Natural killer cell treated with Interleukin-12 subunit alpha and Interleukin-12 subunit beta and Interleukin-15 and Interleukin-18, amount 100 ng/mL, for 72 hours (primary cell): ENCODE results near the gene SPATA6L. TPM values are rescaled to one million over a fixed set of nuclear protein-coding genes. Genes with fewer than 3 reads are reported as not detected.
A peak's percentile ranks its signal among the peaks of the same experiment; 100 is the strongest.

Experiments used
- ATAC-seq, 2 donors: fragments of 150-1000 bp; cut with Tn5 transposase in 1 of 2; sonication (Bioruptor Pico), chemical (Tn5 transposase) in 1 of 2; 2 replicates each; pipeline ENCODE4 v1.10.0; 2021
- DNase-seq: peaks from one replicate; pipeline ENCODE4 v3.0.0; 2022; ENCODE audit warnings: low spot score
- H3K27ac Mint-ChIP-seq, 2 donors: 1 replicate in 1 of 2; 2 replicates in 1 of 2; pipeline ENCODE4 v1.8.0; 2022; ENCODE audit warnings: mixed read lengths in 2 of 2, mild to moderate bottlenecking in 1 of 2, moderate library complexity in 1 of 2
- H3K27me3 Mint-ChIP-seq, 2 donors: 1 replicate in 1 of 2; 2 replicates in 1 of 2; pipeline ENCODE4 v1.8.0; 2022; ENCODE audit warnings: mixed read lengths in 2 of 2
- H3K36me3 Mint-ChIP-seq: one replicate; pipeline ENCODE4 v1.8.0; 2022; ENCODE audit warnings: mixed read lengths
- H3K4me1 Mint-ChIP-seq, 2 donors: 1 replicate in 1 of 2; 2 replicates in 1 of 2; pipeline ENCODE4 v1.8.0; 2022; ENCODE audit warnings: low read depth in 2 of 2, mixed read lengths in 2 of 2, mild to moderate bottlenecking in 1 of 2
- H3K4me3 Mint-ChIP-seq: one replicate; pipeline ENCODE4 v1.8.0; 2022; ENCODE audit warnings: mixed read lengths
- H3K9me3 Mint-ChIP-seq: 2 replicates; pipeline ENCODE4 v1.8.0; 2022; ENCODE audit warnings: mixed read lengths
- total RNA-seq, 2 donors: library from RNA; stranded (reverse); gene quantifications; one replicate each; pipeline ENCODE4 v1.2.3, GENCODE V29; 2022

SPATA6L gene
- total RNA-seq = 1 to 10 TPM in 1 of 2 donors, under 1 TPM in 1; 0.78 to 2.6 TPM

GRCh38 chr9:4666042-4666699 is at the start of gene SPATA6L:
Gene SPATA6L (minus strand): TSS chr9:4666480. CDS start chr9:4666250, 230 bp downstream.
- DNase-seq (peak; percentile 61), ATAC-seq (peak; percentile 44 to 48)
- H3K36me3 Mint-ChIP-seq = no peaks in the 10 kb centered on the region
- peak within 1 kb of the TSS; percentile 71 for H3K4me3 Mint-ChIP-seq
- peaks cover 6 to 7% of the 10 kb centered on the region in 2 donors for H3K27me3 Mint-ChIP-seq
- H3K4me1 Mint-ChIP-seq = peaks cover 39 to 53% of the 10 kb centered on the region in 2 donors
- no peaks in the 10 kb centered on the region for H3K9me3 Mint-ChIP-seq
- peak within 1 kb of the TSS in 1 of 2 donors; percentile 47 for H3K27ac Mint-ChIP-seq

GRCh38 chr9:4714266-4715016 is 48.2 kb upstream of the SPATA6L start:
- Mint-ChIP-seq H3K27ac (no peak overlapping the region), H3K36me3 (peaks cover 30% of the 10 kb centered on the region), H3K4me3 (no peak overlapping the region), H3K27me3 (no peaks in the 10 kb centered on the region), H3K9me3 (no peaks in the 10 kb centered on the region), H3K4me1 (peaks cover 0 to 5% of the 10 kb centered on the region in 2 donors)
- ATAC-seq (no peak), DNase-seq (no peak)

GRCh38 chr9:4713849-4714248 is 47.6 kb upstream of the SPATA6L start:
- Mint-ChIP-seq H3K9me3 (no peaks in the 10 kb centered on the region), H3K4me3 (no peak overlapping the region), H3K4me1 (peaks cover 0 to 5% of the 10 kb centered on the region in 2 donors), H3K27ac (no peak overlapping the region), H3K36me3 (peaks cover 26% of the 10 kb centered on the region), H3K27me3 (no peaks in the 10 kb centered on the region)
- no peak for DNase-seq
- ATAC-seq = peak in 1 of 2 donors; percentile 66

GRCh38 chr9:4709380-4709779 is 43.1 kb upstream of the SPATA6L start:
- Mint-ChIP-seq H3K27ac (peak overlapping the region; percentile 50 to 62), H3K9me3 (no peaks in the 10 kb centered on the region), H3K27me3 (no peaks in the 10 kb centered on the region), H3K4me3 (no peak overlapping the region), H3K4me1 (peaks cover 7 to 13% of the 10 kb centered on the region in 2 donors), H3K36me3 (peaks cover 22% of the 10 kb centered on the region)
- ATAC-seq (no peak), DNase-seq (no peak)

- Mint-ChIP-seq H3K27ac (peak overlapping the region; percentile 61 to 82), H3K27me3 (no peaks in the 10 kb centered on the region), H3K4me1 (peaks cover 7 to 11% of the 10 kb centered on the region in 2 donors), H3K4me3 (no peak overlapping the region), H3K9me3 (no peaks in the 10 kb centered on the region), H3K36me3 (peaks cover 20% of the 10 kb centered on the region)
- DNase-seq (no peak), ATAC-seq (no peak)
Measured at GRCh38 chr9:4706971-4707622, 40.8 kb upstream of the SPATA6L start.

GRCh38 chr9:4706021-4706420 is 39.7 kb upstream of the SPATA6L start:
- ATAC-seq = no peak
- Mint-ChIP-seq H3K27me3 (no peaks in the 10 kb centered on the region), H3K9me3 (no peaks in the 10 kb centered on the region), H3K27ac (peak overlapping the region; percentile 61 to 82), H3K4me3 (no peak overlapping the region), H3K4me1 (peaks cover 7 to 11% of the 10 kb centered on the region in 2 donors), H3K36me3 (peaks cover 17% of the 10 kb centered on the region)
- DNase-seq = no peak

- no peak overlapping the region for H3K4me3 Mint-ChIP-seq
- peaks cover 17% of the 10 kb centered on the region for H3K36me3 Mint-ChIP-seq
- no peak for ATAC-seq
- H3K27ac Mint-ChIP-seq = peak overlapping the region in 1 of 2 donors; percentile 25
- DNase-seq = no peak
- no peaks in the 10 kb centered on the region for H3K9me3 Mint-ChIP-seq
- H3K27me3 Mint-ChIP-seq = no peaks in the 10 kb centered on the region
- H3K4me1 Mint-ChIP-seq = peaks cover 7 to 11% of the 10 kb centered on the region in 2 donors
Measured at GRCh38 chr9:4704129-4704528, 37.8 kb upstream of the SPATA6L start.

GRCh38 chr9:4701526-4701925 is 35.2 kb upstream of the SPATA6L start:
- no peak overlapping the region for H3K4me3 Mint-ChIP-seq
- DNase-seq (no peak), ATAC-seq (no peak)
- no peak overlapping the region for H3K27ac Mint-ChIP-seq
- peaks cover 6 to 7% of the 10 kb centered on the region in 2 donors for H3K4me1 Mint-ChIP-seq
- H3K36me3 Mint-ChIP-seq = peaks cover 21% of the 10 kb centered on the region
- no peaks in the 10 kb centered on the region for H3K27me3 Mint-ChIP-seq
- H3K9me3 Mint-ChIP-seq = no peaks in the 10 kb centered on the region

- Mint-ChIP-seq H3K27ac (no peak overlapping the region), H3K4me1 (peaks cover 4 to 8% of the 10 kb centered on the region in 2 donors), H3K27me3 (no peaks in the 10 kb centered on the region), H3K36me3 (peaks cover 18% of the 10 kb centered on the region), H3K9me3 (no peaks in the 10 kb centered on the region), H3K4me3 (no peak overlapping the region)
- ATAC-seq (no peak), DNase-seq (no peak)
Measured at GRCh38 chr9:4700932-4701331, 34.7 kb upstream of the SPATA6L start.

GRCh38 chr9:4700091-4700490 is 33.8 kb upstream of the SPATA6L start:
- H3K36me3 Mint-ChIP-seq = peaks cover 15% of the 10 kb centered on the region

GRCh38 chr9:4691795-4692194 is 25.5 kb upstream of the SPATA6L start:
- peaks cover 2% of the 10 kb centered on the region for H3K36me3 Mint-ChIP-seq
- H3K4me1 Mint-ChIP-seq = peaks cover 7 to 16% of the 10 kb centered on the region in 2 donors
- H3K4me3 Mint-ChIP-seq = no peak overlapping the region
- H3K9me3 Mint-ChIP-seq = no peaks in the 10 kb centered on the region
- DNase-seq (no peak), ATAC-seq (no peak)
- H3K27ac Mint-ChIP-seq = no peak overlapping the region
- H3K27me3 Mint-ChIP-seq = no peaks in the 10 kb centered on the region

More at GRCh38 chr9:4700091-4700490, 33.8 kb upstream of the SPATA6L start:
- Mint-ChIP-seq H3K9me3 (no peaks in the 10 kb centered on the region), H3K27me3 (no peaks in the 10 kb centered on the region), H3K27ac (no peak overlapping the region), H3K4me3 (no peak overlapping the region), H3K4me1 (peaks cover 0 to 6% of the 10 kb centered on the region in 2 donors)
- ATAC-seq (no peak), DNase-seq (no peak)

GRCh38 chr9:4690144-4690543 is 23.9 kb upstream of the SPATA6L start:
- Mint-ChIP-seq H3K4me1 (peaks cover 12 to 14% of the 10 kb centered on the region in 2 donors), H3K36me3 (peaks cover 6% of the 10 kb centered on the region), H3K27ac (peak overlapping the region in 1 of 2 donors; percentile 8), H3K27me3 (no peaks in the 10 kb centered on the region), H3K9me3 (no peaks in the 10 kb centered on the region), H3K4me3 (no peak overlapping the region)
- ATAC-seq = no peak
- no peak for DNase-seq

- no peaks in the 10 kb centered on the region for H3K27me3 Mint-ChIP-seq
- H3K27ac Mint-ChIP-seq = peak overlapping the region in 1 of 2 donors; percentile 8
- peaks cover 9% of the 10 kb centered on the region for H3K36me3 Mint-ChIP-seq
- H3K4me1 Mint-ChIP-seq = peaks cover 15 to 18% of the 10 kb centered on the region in 2 donors
- no peak overlapping the region for H3K4me3 Mint-ChIP-seq
- peak in 1 of 2 donors; percentile 64 for ATAC-seq
- no peak for DNase-seq
- H3K9me3 Mint-ChIP-seq = no peaks in the 10 kb centered on the region
Measured at GRCh38 chr9:4689687-4690104, 23.4 kb upstream of the SPATA6L start.

- H3K9me3 Mint-ChIP-seq = no peaks in the 10 kb centered on the region
- H3K27me3 Mint-ChIP-seq = no peaks in the 10 kb centered on the region
- ATAC-seq = no peak
- peaks cover 15 to 22% of the 10 kb centered on the region in 2 donors for H3K4me1 Mint-ChIP-seq
- H3K4me3 Mint-ChIP-seq = no peak overlapping the region
- H3K36me3 Mint-ChIP-seq = peaks cover 11% of the 10 kb centered on the region
- DNase-seq = no peak
- no peak overlapping the region for H3K27ac Mint-ChIP-seq
Measured at GRCh38 chr9:4689021-4689420, 22.7 kb upstream of the SPATA6L start.
